ENCODE measurements around the gene TENT5C.

DNA sequence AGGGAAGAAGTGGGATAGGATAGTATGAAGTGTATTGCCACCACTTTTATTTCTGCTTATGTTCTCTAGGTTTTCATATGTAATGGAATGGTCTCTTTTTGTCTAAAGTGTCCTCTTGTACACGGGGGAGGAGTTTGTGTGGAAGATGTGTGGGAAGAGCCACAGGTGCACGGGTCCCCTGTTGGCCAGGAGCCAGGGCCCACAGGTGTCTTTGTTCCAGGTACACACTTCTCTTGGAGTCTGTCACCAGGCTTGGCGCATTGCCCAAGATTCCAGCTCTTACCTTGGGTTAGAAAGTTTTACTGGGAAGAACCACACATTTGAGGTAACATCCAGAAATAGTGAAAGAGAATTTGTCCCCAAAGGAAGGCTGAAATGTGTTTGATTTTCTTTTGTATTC, 10.5 kb downstream of the TENT5C start:
- no peak for TF ChIP-seq CTCF (IDR thresholded peaks at IDR 0.05)
- TF ChIP-seq ZNF232 (CRISPR knock-in tag; IDR thresholded peaks at IDR 0.05), result no peak
- TF ChIP-seq NFYB (CRISPR knock-in tag; conservative IDR thresholded peaks at IDR 0.05; ENCODE audit: low read depth), result no peak
